Cardiac fibroblast (primary cell): ENCODE results near the gene DIRAS1.

Source experiments
- DNase-seq, 2 donors: peaks; one replicate each; pipeline versions ENCODE4 v3.0.0 to v3.0.0-alpha.2; 2010; ENCODE audit warnings: low read depth in 2 of 2
- H3K4me3 ChIP-seq, 2 donors: replicated peaks in 1 of 2; 1 replicate in 1 of 2; 2 replicates in 1 of 2; pipeline ENCODE4 v1.5.1; 2011; ENCODE audit warnings: low read depth in 2 of 2, low read length in 2 of 2, mild to moderate bottlenecking in 2 of 2, moderate library complexity in 1 of 2
- CTCF ChIP-seq: IDR thresholded peaks from one replicate; pipeline ENCODE4 v1.5.1; 2011; ENCODE audit warnings: low read depth, mild to moderate bottlenecking, low read length, inconsistent platforms

DIRAS1 gene

GRCh38 chr19:2734589-2735288 is 13.6 kb upstream of the DIRAS1 start:
- H3K4me3 ChIP-seq, result no peak overlapping the region
- no peak for DNase-seq
- TF ChIP-seq CTCF, result no peak

- TF ChIP-seq CTCF, result no peak
- DNase-seq, result no peak
- H3K4me3 ChIP-seq, result no peak overlapping the region
These were observed 12.9 kb upstream of the DIRAS1 start for GRCh38 chr19:2733930-2734588.

GRCh38 chr19:2732883-2733282 is 11.7 kb upstream of the DIRAS1 start:
- no peak for TF ChIP-seq CTCF
- no peak overlapping the region for H3K4me3 ChIP-seq
- DNase-seq, result no peak

- TF ChIP-seq CTCF, result no peak
- H3K4me3 ChIP-seq, result no peak overlapping the region
- DNase-seq, result no peak
These were observed 11.1 kb upstream of the DIRAS1 start for GRCh38 chr19:2732157-2732725.

GRCh38 chr19:2731181-2731995 is 10.2 kb upstream of the DIRAS1 start:
- DNase-seq, result no peak
- TF ChIP-seq CTCF, result no peak
- no peak overlapping the region for H3K4me3 ChIP-seq

- no peak for TF ChIP-seq CTCF
- H3K4me3 ChIP-seq, result no peak overlapping the region
- DNase-seq, result no peak
These were observed 9.0 kb upstream of the DIRAS1 start for GRCh38 chr19:2729943-2730818.
